Stomach (tissue), 4 donors: ENCODE measurements around the gene FBXW8.

ENCODE experiments used
- EP300 ChIP-seq: sonication (generic); formaldehyde crosslinking; IDR thresholded peaks from one replicate; pipeline ENCODE4 v1.6.1; 2017; ENCODE audit warnings: antibody characterized with exemption
- POLR2A ChIP-seq, 4 donors: fragments of 450-650 bp; IDR thresholded peaks; one replicate each; pipeline ENCODE4 v1.6.1; 2016; ENCODE audit warnings: antibody characterized with exemption in 4 of 4, control low read depth in 2 of 4, mild to moderate bottlenecking in 1 of 4, moderate library complexity in 1 of 4
- POLR2AphosphoS5 ChIP-seq, 3 donors: sonication (generic); formaldehyde crosslinking; IDR thresholded peaks; one replicate each; pipeline ENCODE4 v1.6.1; 2016; ENCODE audit warnings: antibody characterized with exemption in 3 of 3
- TF ChIP-seq, protein P1 (sequence below), 7 experiments: fragments of 450-650 bp in 4 of 7; fragments of 200-600 bp in 3 of 7; sonication (generic) in 3 of 7; IDR thresholded peaks; one replicate each; pipeline ENCODE4 v1.5.1; 2016 to 2019; ENCODE audit warnings: antibody characterized with exemption in 7 of 7, control low read depth in 2 of 7, mild to moderate bottlenecking in 1 of 7

DNA sequence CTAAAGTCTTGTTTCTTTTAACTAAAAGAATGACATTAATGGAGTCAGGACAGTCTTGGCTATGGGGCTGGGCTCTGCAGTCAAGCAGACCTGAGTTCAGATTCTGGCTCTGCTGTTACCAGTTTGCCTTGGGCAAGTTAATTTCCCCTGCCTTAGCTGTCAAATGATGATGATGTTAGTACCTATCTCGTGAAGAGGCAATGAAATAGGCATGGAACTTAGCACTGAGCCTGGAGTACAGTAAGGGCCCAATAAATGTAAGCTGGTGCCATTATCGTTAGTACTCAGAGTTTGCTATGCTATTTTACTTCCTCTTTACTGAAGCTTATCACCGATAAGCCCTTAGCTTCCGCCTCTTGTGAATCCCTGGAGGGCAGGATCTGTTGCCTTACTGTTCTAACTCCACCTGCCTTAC is 8.5 kb downstream of the FBXW8 start:
- TF ChIP-seq, protein P1, sequence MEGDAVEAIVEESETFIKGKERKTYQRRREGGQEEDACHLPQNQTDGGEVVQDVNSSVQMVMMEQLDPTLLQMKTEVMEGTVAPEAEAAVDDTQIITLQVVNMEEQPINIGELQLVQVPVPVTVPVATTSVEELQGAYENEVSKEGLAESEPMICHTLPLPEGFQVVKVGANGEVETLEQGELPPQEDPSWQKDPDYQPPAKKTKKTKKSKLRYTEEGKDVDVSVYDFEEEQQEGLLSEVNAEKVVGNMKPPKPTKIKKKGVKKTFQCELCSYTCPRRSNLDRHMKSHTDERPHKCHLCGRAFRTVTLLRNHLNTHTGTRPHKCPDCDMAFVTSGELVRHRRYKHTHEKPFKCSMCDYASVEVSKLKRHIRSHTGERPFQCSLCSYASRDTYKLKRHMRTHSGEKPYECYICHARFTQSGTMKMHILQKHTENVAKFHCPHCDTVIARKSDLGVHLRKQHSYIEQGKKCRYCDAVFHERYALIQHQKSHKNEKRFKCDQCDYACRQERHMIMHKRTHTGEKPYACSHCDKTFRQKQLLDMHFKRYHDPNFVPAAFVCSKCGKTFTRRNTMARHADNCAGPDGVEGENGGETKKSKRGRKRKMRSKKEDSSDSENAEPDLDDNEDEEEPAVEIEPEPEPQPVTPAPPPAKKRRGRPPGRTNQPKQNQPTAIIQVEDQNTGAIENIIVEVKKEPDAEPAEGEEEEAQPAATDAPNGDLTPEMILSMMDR (IDR thresholded peaks at IDR 0.05): no peak
- TF ChIP-seq POLR2AphosphoS5 (IDR thresholded peaks at IDR 0.05): peak in 2 of 3 donors; percentile 49 to 84
- TF ChIP-seq POLR2A (IDR thresholded peaks at IDR 0.05): no peak
- no peak for TF ChIP-seq EP300
